ENCODE measurements around the gene IL1B. TPM values are rescaled to one million over a fixed set of nuclear protein-coding genes. Genes with fewer than 3 reads are reported as not detected.

The IL1B gene
- total and polyA plus RNA-seq, 2 of the 8 experiments (the other 6 are each of a cell fraction or from before 2014, with no cell fraction given), result not detected

DNA sequence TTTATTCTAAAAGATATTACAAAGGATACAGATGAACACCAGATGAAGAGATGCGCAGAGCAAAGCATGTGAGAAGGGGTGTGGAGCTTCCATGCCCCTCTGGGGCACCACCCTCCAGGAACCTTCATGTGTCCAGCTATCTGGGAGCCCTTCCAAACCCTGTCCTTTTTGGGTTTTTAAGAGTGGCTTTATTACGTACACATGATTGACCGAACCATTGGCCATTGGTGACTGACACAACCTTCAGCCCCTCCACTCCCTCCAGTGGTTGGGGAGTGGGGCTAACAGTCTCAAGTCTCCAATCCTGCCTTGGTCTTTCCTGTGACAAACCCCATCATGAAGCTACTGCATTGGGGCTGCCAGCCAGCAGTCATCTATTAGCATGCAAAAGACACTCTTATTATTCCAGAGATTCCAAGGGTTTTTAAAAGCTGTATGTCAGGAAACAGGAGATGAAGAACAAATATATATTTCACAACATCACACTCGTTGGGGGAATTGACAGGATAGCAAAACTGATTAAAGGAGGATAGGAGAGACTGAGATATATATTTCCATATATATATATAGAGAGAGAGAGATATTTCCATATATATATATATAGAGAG is 19.4 kb downstream of the IL1B start:
- DNase-seq (ENCODE audit: low read depth in 1 of 2, low spot score in 2 of 2), result no peak
- Histone ChIP-seq H3K79me2 (ENCODE audit: control insufficient read depth in 1 of 2, insufficient read depth in 2 of 2, low read length in 2 of 2) (no peaks in the 10 kb centered on the region), H3K14ac (ENCODE audit: insufficient read length) (no peak overlapping the region), H3K4me3 (ENCODE audit: extremely low read depth in 1 of 4, insufficient read depth in 2 of 4, low read depth in 3 of 4, low read length in 4 of 4) (no peak overlapping the region), H3K4ac (replicated peaks; ENCODE audit: insufficient read length, low read depth, low read length) (no peak overlapping the region), H4K8ac (ENCODE audit: extremely low read depth, insufficient read depth, low read length) (no peak overlapping the region), H2BK5ac (ENCODE audit: low read depth, low read length) (0 out of 2 replicates have a peak overlapping the region, but pooled peaks have one; percentile 88), H2BK120ac (replicated peaks; ENCODE audit: low read depth, low read length) (no peak overlapping the region), H4K20me1 (replicated peaks in 1 of 2; ENCODE audit: control insufficient read depth in 1 of 2, insufficient read depth in 2 of 2, low read length in 2 of 2) (no peaks in the 10 kb centered on the region), H2AK5ac (ENCODE audit: low read depth, low read length) (no peak overlapping the region), H3K18ac (ENCODE audit: extremely low read depth, low read length) (no peak overlapping the region), H2BK15ac (ENCODE audit: low read length) (no peak overlapping the region), H4K5ac (ENCODE audit: insufficient read length, low read depth, low read length) (no peak overlapping the region), H3K79me1 (ENCODE audit: low read depth, low read length) (no peaks in the 10 kb centered on the region), H3K23me2 (ENCODE audit: low read depth, low read length) (no peaks in the 10 kb centered on the region), H3K4me1 (replicated peaks in 1 of 4; ENCODE audit: control insufficient read depth in 3 of 4, insufficient read depth in 4 of 4, low read length in 3 of 4) (peaks cover 0 to 33% (median 8%) of the 10 kb centered on the region in 4 experiments; a peak in 5 of 7 replicates), H3K4me2 (ENCODE audit: insufficient read depth in 1 of 2, low read depth in 2 of 2, low read length in 2 of 2) (no peak overlapping the region), H3K36me3 (ENCODE audit: control insufficient read depth in 2 of 4, insufficient read depth in 4 of 4, low read length in 3 of 4) (no peaks in the 10 kb centered on the region), H2BK20ac (ENCODE audit: low read length) (0 out of 2 replicates have a peak overlapping the region, but pooled peaks have one; percentile 6), H3K9me3 (ENCODE audit: insufficient read depth in 2 of 2, low read depth in 1 of 2, low read length in 1 of 2) (no peaks in the 10 kb centered on the region), H3K56ac (replicated peaks; ENCODE audit: insufficient read length, low read depth, low read length) (no peak overlapping the region), H3K27me3 (replicated peaks in 1 of 4; ENCODE audit: control insufficient read depth in 3 of 4, extremely low read depth in 1 of 4, insufficient read depth in 3 of 4, low read length in 3 of 4) (no peaks in the 10 kb centered on the region), H2BK12ac (ENCODE audit: low read depth, low read length) (0 out of 2 replicates have a peak overlapping the region, but pooled peaks have one; percentile 84), H3K23ac (ENCODE audit: insufficient read length) (no peak overlapping the region), H2AFZ (ENCODE audit: low read length) (no peak overlapping the region; the same call in 1 of the 2 replicates), H3K27ac (ENCODE audit: low read depth, low read length) (no peak overlapping the region), H3K9ac (replicated peaks in 1 of 4; ENCODE audit: extremely low read depth in 1 of 4, low read depth in 3 of 4, low read length in 3 of 4) (no peak overlapping the region), H4K91ac (replicated peaks; ENCODE audit: insufficient read length, low read length) (no peak overlapping the region)
- POLR2A ChIA-PET (ENCODE audit: partially characterized antibody), result no interaction called here
- CTCF ChIA-PET (ENCODE audit: partially characterized antibody), result interaction anchor here (0.6 to 1.5 kb wide), 6 partner anchors 15 to 216 kb away, joined by 3 read pairs; partner anchors contain the start of gene IL1B
- 63% methylated on average over 4 of the region's 4 CpGs; no CpG with 5 or more reads in 1 of the 2 experiments for WGBS, 2 experiments (ENCODE audit: extremely low coverage in 1 of 2, insufficient coverage in 1 of 2, insufficient read length in 1 of 2, insufficient replicate concordance in 2 of 2, low coverage in 1 of 2, low lambda C conversion rate in 2 of 2, missing lambda C conversion rate in 1 of 2)
- FAIRE-seq, result no peak
- no peak for TF ChIP-seq POLR2A (IDR thresholded peaks at IDR 0.05; ENCODE audit: control extremely low read depth in 1 of 2, low read depth in 2 of 2, low read length in 2 of 2)
- TF ChIP-seq SP4 (IDR thresholded peaks at IDR 0.05; ENCODE audit: low read length), result no peak
- TF ChIP-seq RAD21 (IDR thresholded peaks at IDR 0.05 in 1 of 2, conservative IDR thresholded peaks at IDR 0.05 in 1 of 2; ENCODE audit: low read depth in 2 of 2, low read length in 2 of 2), result peak; percentile 20 to 38; a peak in 2 of 4 replicates
- TF ChIP-seq, protein P1, sequence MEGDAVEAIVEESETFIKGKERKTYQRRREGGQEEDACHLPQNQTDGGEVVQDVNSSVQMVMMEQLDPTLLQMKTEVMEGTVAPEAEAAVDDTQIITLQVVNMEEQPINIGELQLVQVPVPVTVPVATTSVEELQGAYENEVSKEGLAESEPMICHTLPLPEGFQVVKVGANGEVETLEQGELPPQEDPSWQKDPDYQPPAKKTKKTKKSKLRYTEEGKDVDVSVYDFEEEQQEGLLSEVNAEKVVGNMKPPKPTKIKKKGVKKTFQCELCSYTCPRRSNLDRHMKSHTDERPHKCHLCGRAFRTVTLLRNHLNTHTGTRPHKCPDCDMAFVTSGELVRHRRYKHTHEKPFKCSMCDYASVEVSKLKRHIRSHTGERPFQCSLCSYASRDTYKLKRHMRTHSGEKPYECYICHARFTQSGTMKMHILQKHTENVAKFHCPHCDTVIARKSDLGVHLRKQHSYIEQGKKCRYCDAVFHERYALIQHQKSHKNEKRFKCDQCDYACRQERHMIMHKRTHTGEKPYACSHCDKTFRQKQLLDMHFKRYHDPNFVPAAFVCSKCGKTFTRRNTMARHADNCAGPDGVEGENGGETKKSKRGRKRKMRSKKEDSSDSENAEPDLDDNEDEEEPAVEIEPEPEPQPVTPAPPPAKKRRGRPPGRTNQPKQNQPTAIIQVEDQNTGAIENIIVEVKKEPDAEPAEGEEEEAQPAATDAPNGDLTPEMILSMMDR (IDR thresholded peaks at IDR 0.05; ENCODE audit: control extremely low read depth in 1 of 3, insufficient read depth in 1 of 3, low read depth in 1 of 3, low read length in 3 of 3), result peak in 2 of 3 experiments; percentile 25 to 39; a peak in 2 of 4 replicates

All from H1 (cell line).